ENCODE results near the gene PRRT1. TPM values are rescaled to one million over a fixed set of nuclear protein-coding genes. Genes with fewer than 3 reads are reported as not detected.
A peak's percentile ranks its signal among the peaks of the same experiment; 100 is the strongest.

Gene PRRT1
- total RNA-seq, 1 donor = 0.54 TPM

- H3K4me3 ChIP-seq (ENCODE audit: low read depth, low read length) = peak overlapping the region; percentile 76
- no peak for TF ChIP-seq CTCF (IDR thresholded peaks at IDR 0.05; ENCODE audit: insufficient read depth, low read length)
- no peak for DNase-seq (ENCODE audit: low read depth)
These were observed 22.2 kb downstream of the PRRT1 start for GRCh38 chr6:32129297-32130088.

- no peak for TF ChIP-seq CTCF (IDR thresholded peaks at IDR 0.05; ENCODE audit: insufficient read depth, low read length)
- peak overlapping the region; percentile 76 for H3K4me3 ChIP-seq (ENCODE audit: low read depth, low read length)
- DNase-seq (ENCODE audit: low read depth) = no peak
These were observed 22.9 kb downstream of the PRRT1 start for GRCh38 chr6:32128751-32129296.

- H3K4me3 ChIP-seq (ENCODE audit: low read depth, low read length) = peak within 1 kb of the TSS; percentile 99
- no peak for TF ChIP-seq CTCF (IDR thresholded peaks at IDR 0.05; ENCODE audit: insufficient read depth, low read length)
- peak; percentile 100 for DNase-seq (ENCODE audit: low read depth)
These were observed 23.8 kb downstream of the PRRT1 start, which contains the start of gene ATF6B for GRCh38 chr6:32127717-32128592. Gene ATF6B (minus strand): TSS chr6:32128246. CDS start chr6:32128207, 39 bp downstream.

- no peak for DNase-seq (ENCODE audit: low read depth)
- TF ChIP-seq CTCF (IDR thresholded peaks at IDR 0.05; ENCODE audit: insufficient read depth, low read length) = no peak
- H3K4me3 ChIP-seq (ENCODE audit: low read depth, low read length) = peak overlapping the region; percentile 99
These were observed 24.4 kb downstream of the PRRT1 start for GRCh38 chr6:32127409-32127716.

- no peak for TF ChIP-seq CTCF (IDR thresholded peaks at IDR 0.05; ENCODE audit: insufficient read depth, low read length)
- peak overlapping the region; percentile 99 for H3K4me3 ChIP-seq (ENCODE audit: low read depth, low read length)
- DNase-seq (ENCODE audit: low read depth) = no peak
These were observed 24.9 kb downstream of the PRRT1 start for GRCh38 chr6:32126880-32127279.

- H3K4me3 ChIP-seq (ENCODE audit: low read depth, low read length) = no peak overlapping the region
- no peak for DNase-seq (ENCODE audit: low read depth)
- no peak for TF ChIP-seq CTCF (IDR thresholded peaks at IDR 0.05; ENCODE audit: insufficient read depth, low read length)
These were observed 28.1 kb downstream of the PRRT1 start for GRCh38 chr6:32123681-32124080.
